ENCODE measurements around the gene CAMK2D.

DNA sequence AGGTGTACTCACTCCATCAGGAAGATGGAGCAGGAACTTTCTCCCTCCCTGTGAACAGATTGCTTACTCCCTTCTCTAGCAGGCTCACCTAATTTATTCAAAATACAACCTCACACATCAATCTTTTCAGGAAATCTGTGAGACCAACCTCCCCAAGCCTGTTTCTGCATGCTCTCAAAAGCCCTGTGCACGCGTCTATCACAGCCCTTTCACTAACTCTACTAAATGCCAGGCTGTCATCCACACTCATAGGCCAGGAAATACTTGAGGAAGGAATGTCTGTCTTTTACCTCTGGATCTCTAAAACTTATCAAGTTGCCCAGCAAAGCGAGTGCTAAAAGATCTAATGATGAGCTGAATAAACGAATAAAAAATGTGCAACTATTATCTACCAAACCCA is 11.2 kb downstream of the CAMK2D start:
- TF ChIP-seq EP300 (IDR thresholded peaks at IDR 0.05) (no peak), ZSCAN20 (CRISPR knock-in tag; IDR thresholded peaks at IDR 0.05) (no peak), JUN (IDR thresholded peaks at IDR 0.05) (no peak), USF2 (IDR thresholded peaks at IDR 0.05) (no peak), CTCF (IDR thresholded peaks at IDR 0.05) (no peak), FOSB (CRISPR knock-in tag; IDR thresholded peaks at IDR 0.05) (no peak), REST (IDR thresholded peaks at IDR 0.05) (no peak), HOXA7 (CRISPR knock-in tag; IDR thresholded peaks at IDR 0.05) (no peak), HDAC2 (IDR thresholded peaks at IDR 0.05) (no peak), MAFK (IDR thresholded peaks at IDR 0.05; ENCODE audit: partially characterized antibody) (no peak)
- TF ChIP-seq, protein P1, sequence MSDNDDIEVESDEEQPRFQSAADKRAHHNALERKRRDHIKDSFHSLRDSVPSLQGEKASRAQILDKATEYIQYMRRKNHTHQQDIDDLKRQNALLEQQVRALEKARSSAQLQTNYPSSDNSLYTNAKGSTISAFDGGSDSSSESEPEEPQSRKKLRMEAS (IDR thresholded peaks at IDR 0.05): no peak

All from A549 (cell line).